SU-DHL-6 (cell line): ENCODE measurements around the gene C17orf107.
A peak's percentile ranks its signal among the peaks of the same experiment; 100 is the strongest.

Experiments used
- H2AFZ ChIP-seq: fragments of 200-600 bp; sonication (generic); 2 replicates; pipeline ENCODE4 v1.6.1; 2014; ENCODE audit warnings: low read depth, mild to moderate bottlenecking, moderate library complexity, mixed read lengths, antibody characterized with exemption, low read length; ENCODE audit not compliant: severe bottlenecking
- H3F3A ChIP-seq: fragments of 200-600 bp; shearing (Covaris generic); 2 replicates; pipeline ENCODE4 v1.6.0; 2016; ENCODE audit warnings: antibody characterized with exemption, mild to moderate bottlenecking; ENCODE audit not compliant: insufficient read depth
- H3K27ac ChIP-seq: fragments of 200-600 bp; sonication (generic); 2 replicates; pipeline ENCODE4 v1.5.1; 2016; ENCODE audit warnings: low read depth, mild to moderate bottlenecking, low read length, moderate library complexity, mixed read lengths
- H3K27me3 ChIP-seq: fragments of 200-600 bp; sonication (generic), shearing (Covaris generic); 2 replicates; pipeline ENCODE4 v1.6.0; 2014; ENCODE audit warnings: mild to moderate bottlenecking, low read length
- H3K36me3 ChIP-seq: fragments of 200-600 bp; sonication (generic); 2 replicates; pipeline ENCODE4 v1.6.1; 2014; ENCODE audit warnings: mild to moderate bottlenecking, low read length, mixed read lengths
- H3K4me2 ChIP-seq: fragments of 300-600, 200-600 bp; shearing (Covaris generic), sonication (generic); 2 replicates; pipeline ENCODE4 v1.6.0; 2014; ENCODE audit warnings: low read length, low read depth, mild to moderate bottlenecking; ENCODE audit not compliant: poor library complexity, severe bottlenecking
- H3K4me3 ChIP-seq: fragments of 200-600 bp; sonication (generic); 2 replicates; pipeline ENCODE4 v1.5.1; 2014; ENCODE audit warnings: antibody characterized with exemption, low read length, mild to moderate bottlenecking, mixed read lengths; ENCODE audit not compliant: insufficient read depth, poor library complexity, severe bottlenecking
- H3K79me2 ChIP-seq: fragments of 200-600 bp; sonication (generic); 2 replicates; pipeline ENCODE4 v1.6.1; 2014; ENCODE audit warnings: mild to moderate bottlenecking, low read length, moderate library complexity; ENCODE audit not compliant: insufficient read depth
- H3K9ac ChIP-seq: fragments of 200-600 bp; sonication (generic); 2 replicates; pipeline ENCODE4 v1.7.0; 2014; ENCODE audit warnings: mild to moderate bottlenecking, low read length
- H3K9me2 ChIP-seq: fragments of 200-600 bp; sonication (generic); replicated peaks from 2 replicates; pipeline ENCODE4 v1.6.1; 2014; ENCODE audit warnings: low read length; ENCODE audit not compliant: insufficient read depth
- H3K9me3 ChIP-seq: fragments of 200-600 bp; sonication (generic); 2 replicates; pipeline ENCODE4 v1.6.1; 2014; ENCODE audit warnings: low read length, mixed read lengths; ENCODE audit not compliant: insufficient read depth
- H4K20me1 ChIP-seq: fragments of 200-600 bp; sonication (generic); 2 replicates; pipeline ENCODE4 v1.6.1; 2014; ENCODE audit warnings: low read depth, mild to moderate bottlenecking, antibody characterized with exemption, low read length, moderate library complexity, mixed read lengths
- CTCF ChIP-seq: fragments of 200-600 bp; sonication (generic); IDR thresholded peaks from one replicate; pipeline ENCODE4 v1.5.1; 2017; ENCODE audit warnings: antibody characterized with exemption, mild to moderate bottlenecking, low read length, moderate library complexity; ENCODE audit not compliant: insufficient read depth, poor library complexity, severe bottlenecking
- EZH2phosphoT487 ChIP-seq: fragments of 200-600 bp; sonication (generic), shearing (Covaris generic); conservative IDR thresholded peaks from 2 replicates; pipeline ENCODE4 v1.6.1; 2018; ENCODE audit warnings: mild to moderate bottlenecking, antibody characterized with exemption, low read length, moderate library complexity, mixed read lengths

The C17orf107 gene

GRCh38 chr17:4944554-4945175 is 45.3 kb downstream of the C17orf107 start:
- no peak overlapping the region for H2AFZ ChIP-seq
- H3F3A ChIP-seq, result peaks cover 74% of the 10 kb centered on the region
- H3K36me3 ChIP-seq, result peaks cover 11% of the 10 kb centered on the region; the same call in 1 of the 2 replicates
- no peak for TF ChIP-seq CTCF
- TF ChIP-seq EZH2phosphoT487, result no peak
- no peaks in the 10 kb centered on the region for H3K9me3 ChIP-seq
- H3K9me2 ChIP-seq, result no peaks in the 10 kb centered on the region
- H3K4me2 ChIP-seq, result peak overlapping the region; percentile 90
- H4K20me1 ChIP-seq, result peaks cover 3% of the 10 kb centered on the region; the same call in 1 of the 2 replicates
- H3K27ac ChIP-seq, result peak overlapping the region; percentile 100
- peak overlapping the region; percentile 37 for H3K9ac ChIP-seq
- no peak overlapping the region for H3K4me3 ChIP-seq
- peaks cover 62% of the 10 kb centered on the region for H3K79me2 ChIP-seq
- H3K27me3 ChIP-seq, result no peaks in the 10 kb centered on the region

GRCh38 chr17:4945176-4945943 is 46.0 kb downstream of the C17orf107 start:
- H3K36me3 ChIP-seq, result peaks cover 11% of the 10 kb centered on the region; the same call in 1 of the 2 replicates
- H3K9ac ChIP-seq, result peak overlapping the region; percentile 37; the same call in 1 of the 2 replicates
- peaks cover 62% of the 10 kb centered on the region for H3K79me2 ChIP-seq
- H3K9me3 ChIP-seq, result no peaks in the 10 kb centered on the region
- H3K27me3 ChIP-seq, result no peaks in the 10 kb centered on the region
- H3K9me2 ChIP-seq, result no peaks in the 10 kb centered on the region
- H3K4me3 ChIP-seq, result peak overlapping the region; percentile 20
- peaks cover 73% of the 10 kb centered on the region for H3F3A ChIP-seq
- H3K4me2 ChIP-seq, result peak overlapping the region; percentile 90
- H2AFZ ChIP-seq, result no peak overlapping the region
- TF ChIP-seq EZH2phosphoT487, result no peak
- no peak for TF ChIP-seq CTCF
- peak overlapping the region; percentile 100 for H3K27ac ChIP-seq
- peaks cover 3% of the 10 kb centered on the region; the same call in 1 of the 2 replicates for H4K20me1 ChIP-seq

GRCh38 chr17:4945944-4946280 is 46.6 kb downstream of the C17orf107 start:
- Histone ChIP-seq H3K36me3 (peaks cover 11% of the 10 kb centered on the region; the same call in 1 of the 2 replicates), H3K9me2 (no peaks in the 10 kb centered on the region), H3K4me3 (peak overlapping the region; percentile 100), H3K9ac (peak overlapping the region; percentile 100), H3K9me3 (no peaks in the 10 kb centered on the region), H2AFZ (no peak overlapping the region), H3K4me2 (peak overlapping the region; percentile 90), H4K20me1 (peaks cover 3% of the 10 kb centered on the region; the same call in 1 of the 2 replicates), H3K79me2 (peaks cover 57% of the 10 kb centered on the region), H3K27me3 (no peaks in the 10 kb centered on the region), H3K27ac (peak overlapping the region; percentile 100), H3F3A (peaks cover 70% of the 10 kb centered on the region)
- TF ChIP-seq CTCF (no peak), EZH2phosphoT487 (no peak)
